Stimulated activated effector memory CD8-positive, alpha-beta T cell treated with anti-CD3 and anti-CD28 coated beads, Interleukin-12 subunit alpha, Interleukin-12 subunit beta, amount 100 ng/mL, for 72 hours (primary cell): Measurements from ENCODE around the gene ARG2.
A peak's percentile ranks its signal among the peaks of the same experiment; 100 is the strongest.
"Not testable (repeated sequence)": the region's sequence is repeated elsewhere in the genome, so short reads cannot be mapped to it uniquely, and the experiment has no call there.

Experiments used
- ATAC-seq: fragments of 150-1000 bp; cut with Tn5 transposase; 2 replicates; pipeline ENCODE4 v1.10.0; 2021
- DNase-seq, 2 donors: peaks; one replicate each; pipeline ENCODE4 v3.0.0; 2021 to 2022; ENCODE audit warnings: low spot score in 2 of 2
- H3K27ac Mint-ChIP-seq: one replicate; pipeline ENCODE4 v1.8.0; 2022; ENCODE audit warnings: mild to moderate bottlenecking, mixed read lengths
- H3K36me3 Mint-ChIP-seq: one replicate; pipeline ENCODE4 v1.8.0; 2022; ENCODE audit warnings: mild to moderate bottlenecking, mixed read lengths
- H3K4me1 Mint-ChIP-seq: one replicate; pipeline ENCODE4 v1.8.0; 2022; ENCODE audit warnings: mixed read lengths
- H3K4me3 Mint-ChIP-seq: one replicate; pipeline ENCODE4 v1.8.0; 2022; ENCODE audit warnings: mild to moderate bottlenecking, mixed read lengths
- H3K9me3 Mint-ChIP-seq: one replicate; pipeline ENCODE4 v1.8.0; 2022; ENCODE audit warnings: mixed read lengths

The ARG2 gene

GRCh38 chr14:67609642-67610310 is 9.9 kb upstream of the ARG2 start:
- ATAC-seq (no peak), DNase-seq (no peak)
- peaks cover 5% of the 10 kb centered on the region for H3K4me1 Mint-ChIP-seq
- H3K36me3 Mint-ChIP-seq, result no peaks in the 10 kb centered on the region
- no peak overlapping the region for H3K27ac Mint-ChIP-seq
- no peak overlapping the region for H3K4me3 Mint-ChIP-seq
- H3K9me3 Mint-ChIP-seq, result no peaks in the 10 kb centered on the region

- peak; percentile 78 for ATAC-seq
- Mint-ChIP-seq H3K4me1 (peaks cover 5% of the 10 kb centered on the region), H3K27ac (no peak overlapping the region), H3K9me3 (no peaks in the 10 kb centered on the region), H3K36me3 (no peaks in the 10 kb centered on the region), H3K4me3 (no peak overlapping the region)
- no peak for DNase-seq
Measured at GRCh38 chr14:67610491-67610890, 9.2 kb upstream of the ARG2 start.

- ATAC-seq (peak; percentile 57), DNase-seq (peak in 1 of 2 donors; percentile 52)
- peak overlapping the region; percentile 83 for H3K4me3 Mint-ChIP-seq
- H3K4me1 Mint-ChIP-seq, result peaks cover 25% of the 10 kb centered on the region
- H3K27ac Mint-ChIP-seq, result peak overlapping the region; percentile 88
- H3K9me3 Mint-ChIP-seq, result no peaks in the 10 kb centered on the region
- H3K36me3 Mint-ChIP-seq, result peaks cover 12% of the 10 kb centered on the region
Measured at GRCh38 chr14:67618617-67619063, 1.1 kb upstream of the ARG2 start.

- Mint-ChIP-seq H3K36me3 (peaks cover 12% of the 10 kb centered on the region), H3K9me3 (no peaks in the 10 kb centered on the region), H3K4me1 (peaks cover 25% of the 10 kb centered on the region), H3K27ac (peak overlapping the region; percentile 88), H3K4me3 (peak overlapping the region; percentile 83)
- no peak for DNase-seq
- ATAC-seq, result no peak
Measured at GRCh38 chr14:67620217-67620785, 581 bp downstream of the ARG2 start.

- Mint-ChIP-seq H3K27ac (no peak overlapping the region), H3K36me3 (peaks cover 12% of the 10 kb centered on the region), H3K4me1 (peaks cover 25% of the 10 kb centered on the region), H3K4me3 (no peak overlapping the region), H3K9me3 (no peaks in the 10 kb centered on the region)
- ATAC-seq (no peak), DNase-seq (no peak)
Measured at GRCh38 chr14:67622675-67623074, 3.0 kb downstream of the ARG2 start.

GRCh38 chr14:67623114-67623513 is 3.4 kb downstream of the ARG2 start:
- H3K36me3 Mint-ChIP-seq, result peaks cover 12% of the 10 kb centered on the region
- ATAC-seq, result no peak
- H3K4me3 Mint-ChIP-seq, result no peak overlapping the region

GRCh38 chr14:67626131-67626530 is 6.4 kb downstream of the ARG2 start:
- not testable (repeated sequence) for H3K36me3 Mint-ChIP-seq, H3K4me1 Mint-ChIP-seq, DNase-seq, H3K27ac Mint-ChIP-seq, H3K9me3 Mint-ChIP-seq, H3K4me3 Mint-ChIP-seq
- ATAC-seq, result peak; percentile 74

More at GRCh38 chr14:67623114-67623513, 3.4 kb downstream of the ARG2 start:
- Mint-ChIP-seq H3K9me3 (no peaks in the 10 kb centered on the region), H3K27ac (no peak overlapping the region), H3K4me1 (peaks cover 25% of the 10 kb centered on the region)
- DNase-seq, result no peak

- no peak for DNase-seq
- H3K9me3 Mint-ChIP-seq, result no peaks in the 10 kb centered on the region
- H3K4me3 Mint-ChIP-seq, result no peak overlapping the region
- peaks cover 5% of the 10 kb centered on the region for H3K36me3 Mint-ChIP-seq
- ATAC-seq, result no peak
- H3K27ac Mint-ChIP-seq, result no peak overlapping the region
- H3K4me1 Mint-ChIP-seq, result no peaks in the 10 kb centered on the region
Measured at GRCh38 chr14:67627519-67627918, 7.8 kb downstream of the ARG2 start.

GRCh38 chr14:67630186-67630585 is 10.5 kb downstream of the ARG2 start:
- no peaks in the 10 kb centered on the region for H3K9me3 Mint-ChIP-seq

GRCh38 chr14:67630938-67631337 is 11.2 kb downstream of the ARG2 start:
- no peak for DNase-seq
- Mint-ChIP-seq H3K4me3 (no peak overlapping the region), H3K27ac (no peak overlapping the region)

More at GRCh38 chr14:67630186-67630585, 10.5 kb downstream of the ARG2 start:
- DNase-seq (no peak), ATAC-seq (no peak)
- Mint-ChIP-seq H3K36me3 (peaks cover 5% of the 10 kb centered on the region), H3K4me3 (no peak overlapping the region), H3K4me1 (no peaks in the 10 kb centered on the region), H3K27ac (no peak overlapping the region)

GRCh38 chr14:67633451-67634147 is 13.9 kb downstream of the ARG2 start:
- H3K36me3 Mint-ChIP-seq, result peaks cover 5% of the 10 kb centered on the region
- H3K4me3 Mint-ChIP-seq, result no peak overlapping the region
- no peak overlapping the region for H3K27ac Mint-ChIP-seq
- no peaks in the 10 kb centered on the region for H3K9me3 Mint-ChIP-seq
- no peaks in the 10 kb centered on the region for H3K4me1 Mint-ChIP-seq
- ATAC-seq (no peak), DNase-seq (no peak)

More at GRCh38 chr14:67630938-67631337, 11.2 kb downstream of the ARG2 start:
- H3K36me3 Mint-ChIP-seq, result peaks cover 5% of the 10 kb centered on the region
- ATAC-seq, result no peak
- H3K4me1 Mint-ChIP-seq, result no peaks in the 10 kb centered on the region
- no peaks in the 10 kb centered on the region for H3K9me3 Mint-ChIP-seq

- DNase-seq, result no peak
Measured at GRCh38 chr14:67636361-67636919, 16.7 kb downstream of the ARG2 start.

GRCh38 chr14:67638642-67639041 is 18.9 kb downstream of the ARG2 start:
- Mint-ChIP-seq H3K9me3 (no peaks in the 10 kb centered on the region), H3K36me3 (peaks cover 23% of the 10 kb centered on the region), H3K4me3 (no peak overlapping the region), H3K27ac (no peak overlapping the region), H3K4me1 (peaks cover 15% of the 10 kb centered on the region)
- no peak for ATAC-seq
- DNase-seq, result no peak

More at GRCh38 chr14:67636361-67636919, 16.7 kb downstream of the ARG2 start:
- ATAC-seq, result peak; percentile 93
- Mint-ChIP-seq H3K36me3 (peaks cover 7% of the 10 kb centered on the region), H3K27ac (peak overlapping the region; percentile 79), H3K9me3 (no peaks in the 10 kb centered on the region), H3K4me1 (no peaks in the 10 kb centered on the region), H3K4me3 (no peak overlapping the region)

- Mint-ChIP-seq H3K4me3 (no peak overlapping the region), H3K27ac (no peak overlapping the region), H3K4me1 (peaks cover 15% of the 10 kb centered on the region), H3K9me3 (no peaks in the 10 kb centered on the region), H3K36me3 (peaks cover 51% of the 10 kb centered on the region)
- ATAC-seq, result no peak
- no peak for DNase-seq
Measured at GRCh38 chr14:67641480-67641879, 21.8 kb downstream of the ARG2 start.

GRCh38 chr14:67641902-67642749 is 22.4 kb downstream of the ARG2 start:
- Mint-ChIP-seq H3K9me3 (no peaks in the 10 kb centered on the region), H3K27ac (peak overlapping the region; percentile 87), H3K4me3 (peak overlapping the region; percentile 46), H3K4me1 (peaks cover 15% of the 10 kb centered on the region), H3K36me3 (peaks cover 57% of the 10 kb centered on the region)
- peak; percentile 95 for ATAC-seq
- DNase-seq, result peak in 1 of 2 donors; percentile 55
